ENCODE results near the gene SPDYE18.
"Not testable (repeated sequence)": the region's sequence is repeated elsewhere in the genome, so short reads cannot be mapped to it uniquely, and the experiment has no call there.

- TF ChIP-seq SKIL (IDR thresholded peaks at IDR 0.05; ENCODE audit: low read depth, poor library complexity, severe bottlenecking); ZBTB33 (IDR thresholded peaks at IDR 0.05); ZNF592 (IDR thresholded peaks at IDR 0.05); BCLAF1 (IDR thresholded peaks at IDR 0.05); CBFB (IDR thresholded peaks at IDR 0.05; ENCODE audit: low read depth); TBL1XR1 (IDR thresholded peaks at IDR 0.05; ENCODE audit: low read depth, low read length); CTCF (IDR thresholded peaks at IDR 0.05 in 2 of 3, conservative IDR thresholded peaks at IDR 0.05 in 1 of 3; ENCODE audit: control insufficient read depth in 2 of 3, extremely low read depth in 1 of 3, insufficient read depth in 1 of 3, low read depth in 3 of 3, low read length in 3 of 3); ZNF24 (IDR thresholded peaks at IDR 0.05); GABPA (IDR thresholded peaks at IDR 0.05; ENCODE audit: low read depth): not testable (repeated sequence)
These were observed 59.6 kb downstream of the SPDYE18 start for GRCh38 chr7:77002678-77003233.

Measured in GM12878 (cell line).